DOHH2 (cell line): ENCODE measurements around the gene CYBA.
A peak's percentile ranks its signal among the peaks of the same experiment; 100 is the strongest.

Experiments
- H3F3A ChIP-seq: fragments of 200-600 bp; sonication (generic), shearing (Covaris generic); 2 replicates; pipeline ENCODE4 v1.6.0; 2016; ENCODE audit warnings: antibody characterized with exemption, mild to moderate bottlenecking; ENCODE audit not compliant: control insufficient read depth, insufficient read depth
- H3K27ac ChIP-seq: fragments of 200-600 bp; sonication (generic); 2 replicates; pipeline ENCODE4 v1.5.1; 2014; ENCODE audit warnings: low read depth, mild to moderate bottlenecking, low read length, moderate library complexity
- H3K27me3 ChIP-seq: fragments of 200-600 bp; sonication (generic); 2 replicates; pipeline ENCODE4 v1.6.1; 2014; ENCODE audit warnings: mild to moderate bottlenecking, low read length, mixed read lengths; ENCODE audit not compliant: control insufficient read depth
- H3K36me3 ChIP-seq: fragments of 200-600 bp; sonication (generic); 2 replicates; pipeline ENCODE4 v1.6.1; 2014; ENCODE audit warnings: mild to moderate bottlenecking, low read length, moderate library complexity, mixed read lengths; ENCODE audit not compliant: control insufficient read depth
- H3K4me1 ChIP-seq: fragments of 200-600 bp; sonication (generic); 2 replicates; pipeline ENCODE4 v1.6.1; 2014; ENCODE audit warnings: mild to moderate bottlenecking, low read length, mixed read lengths; ENCODE audit not compliant: control insufficient read depth
- H3K4me2 ChIP-seq: fragments of 200-600 bp; sonication (generic); 2 replicates; pipeline ENCODE4 v1.6.0; 2014; ENCODE audit warnings: mild to moderate bottlenecking, low read length, moderate library complexity
- H3K4me3 ChIP-seq: fragments of 200-600 bp; sonication (generic); 2 replicates; pipeline ENCODE4 v1.5.1; 2014; ENCODE audit warnings: mild to moderate bottlenecking, low read length, mixed read lengths
- H3K79me2 ChIP-seq: fragments of 200-600 bp; sonication (generic); 2 replicates; pipeline ENCODE4 v1.6.1; 2014; ENCODE audit warnings: mild to moderate bottlenecking, low read length, mixed read lengths; ENCODE audit not compliant: control insufficient read depth
- H3K9me2 ChIP-seq: fragments of 200-600 bp; sonication (generic); replicated peaks from 2 replicates; pipeline ENCODE4 v1.6.1; 2014; ENCODE audit warnings: mild to moderate bottlenecking, low read length, mixed read lengths; ENCODE audit not compliant: control insufficient read depth
- H3K9me3 ChIP-seq: fragments of 200-600 bp; sonication (generic); 2 replicates; pipeline ENCODE4 v1.6.1; 2014; ENCODE audit warnings: antibody characterized with exemption, low read length, mixed read lengths; ENCODE audit not compliant: control insufficient read depth, insufficient read depth
- H4K20me1 ChIP-seq: fragments of 200-600 bp; sonication (generic); 2 replicates; pipeline ENCODE4 v1.6.0; 2014; ENCODE audit warnings: low read depth, mild to moderate bottlenecking, antibody characterized with exemption, low read length, moderate library complexity; ENCODE audit not compliant: control insufficient read depth, insufficient read depth
- CTCF ChIP-seq: fragments of 200-600 bp; sonication (generic); IDR thresholded peaks from one replicate; pipeline ENCODE4 v1.5.1; 2014; ENCODE audit warnings: antibody characterized with exemption, mild to moderate bottlenecking, low read depth, low read length; ENCODE audit not compliant: poor library complexity, severe bottlenecking
- EZH2phosphoT487 ChIP-seq: fragments of 200-600 bp; sonication (generic); IDR thresholded peaks from 2 replicates; pipeline ENCODE4 v1.6.1; 2017; ENCODE audit warnings: borderline replicate concordance, mild to moderate bottlenecking, antibody characterized with exemption, low read length, moderate library complexity, mixed read lengths

Gene CYBA

DNA sequence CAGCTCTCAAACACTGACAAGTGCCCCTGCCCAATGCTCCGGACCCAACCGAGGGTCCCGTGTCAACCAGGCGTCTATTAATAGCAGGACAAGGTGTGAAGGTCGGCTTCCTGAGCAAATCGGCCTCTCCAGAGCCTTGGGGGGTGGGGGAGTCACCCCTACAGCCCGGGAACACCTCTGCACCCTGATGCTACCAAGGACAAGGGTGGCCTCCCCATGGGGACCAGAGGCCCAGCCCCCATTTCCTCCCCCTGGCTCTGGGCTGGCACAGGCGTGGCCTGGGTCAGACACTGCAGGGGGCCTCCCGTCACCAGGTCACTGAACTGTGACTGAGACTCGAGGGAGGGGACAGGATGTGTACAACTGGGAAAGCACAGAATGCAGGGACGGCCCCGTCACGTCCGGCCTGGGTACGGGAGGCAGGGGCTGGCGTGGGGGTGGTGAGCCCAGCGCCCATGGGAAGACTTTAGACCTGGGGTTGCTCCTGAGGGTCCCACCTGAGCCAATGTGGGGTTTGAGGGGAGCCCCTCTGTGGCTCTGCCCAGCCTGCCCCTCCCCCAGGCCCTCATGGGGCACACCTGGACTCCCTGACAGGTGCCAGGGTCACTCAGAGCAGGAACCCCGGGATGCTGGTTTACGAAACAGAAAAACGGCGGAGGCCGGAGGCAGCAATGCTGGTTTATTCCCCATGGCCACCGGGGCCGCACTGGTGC lies 579 bp upstream of the CYBA start:
- H3K36me3 ChIP-seq = peaks cover 89% of the 10 kb centered on the region
- no peaks in the 10 kb centered on the region for H3F3A ChIP-seq
- no peaks in the 10 kb centered on the region for H3K9me2 ChIP-seq
- peak overlapping the region; percentile 86 for H3K4me3 ChIP-seq
- TF ChIP-seq CTCF (no peak), EZH2phosphoT487 (no peak)
- peaks cover 40% of the 10 kb centered on the region for H3K4me1 ChIP-seq
- peak overlapping the region; percentile 92 for H3K27ac ChIP-seq
- H3K9me3 ChIP-seq = no peaks in the 10 kb centered on the region
- no peaks in the 10 kb centered on the region for H3K27me3 ChIP-seq
- peaks cover 18% of the 10 kb centered on the region for H4K20me1 ChIP-seq
- H3K79me2 ChIP-seq = peaks cover 47% of the 10 kb centered on the region
- H3K4me2 ChIP-seq = peak overlapping the region; percentile 87

GRCh38 chr16:88649924-88650748 lies 717 bp downstream of the CYBA start:
- TF ChIP-seq EZH2phosphoT487 = no peak
- no peak for TF ChIP-seq CTCF

GRCh38 chr16:88649195-88649923 lies 1.5 kb downstream of the CYBA start:
- H3K4me1 ChIP-seq = peaks cover 40% of the 10 kb centered on the region
- peak overlapping the region; percentile 92 for H3K27ac ChIP-seq
- no peaks in the 10 kb centered on the region for H3F3A ChIP-seq
- no peaks in the 10 kb centered on the region for H3K27me3 ChIP-seq
- H3K4me2 ChIP-seq = peak overlapping the region; percentile 87
- peaks cover 18% of the 10 kb centered on the region for H4K20me1 ChIP-seq
- no peak for TF ChIP-seq CTCF
- TF ChIP-seq EZH2phosphoT487 = no peak
- H3K9me2 ChIP-seq = no peaks in the 10 kb centered on the region
- H3K36me3 ChIP-seq = peaks cover 85% of the 10 kb centered on the region
- H3K9me3 ChIP-seq = no peaks in the 10 kb centered on the region
- H3K79me2 ChIP-seq = peaks cover 49% of the 10 kb centered on the region
- H3K4me3 ChIP-seq = peak overlapping the region; percentile 86

More at GRCh38 chr16:88649924-88650748, 717 bp downstream of the CYBA start:
- Histone ChIP-seq H3K4me1 (peaks cover 40% of the 10 kb centered on the region), H3K27ac (peak overlapping the region; percentile 92), H3K27me3 (no peaks in the 10 kb centered on the region), H3K9me2 (no peaks in the 10 kb centered on the region), H3K79me2 (peaks cover 49% of the 10 kb centered on the region), H3K4me2 (peak overlapping the region; percentile 87), H3F3A (no peaks in the 10 kb centered on the region), H3K36me3 (peaks cover 89% of the 10 kb centered on the region), H3K4me3 (peak overlapping the region; percentile 86), H3K9me3 (no peaks in the 10 kb centered on the region), H4K20me1 (peaks cover 18% of the 10 kb centered on the region)
